Eye (tissue), 1 donor: ENCODE measurements around the gene MIEN1.
"Not testable (repeated sequence)": the region's sequence is repeated elsewhere in the genome, so short reads cannot be mapped to it uniquely, and the experiment has no call there.

Experiments used
- DNase-seq: peaks from one replicate; pipeline ENCODE4 v3.0.0-alpha.2; 2015

Gene MIEN1

GRCh38 chr17:39715375-39716072 is 14.8 kb downstream of the MIEN1 start:
- no peak for DNase-seq

GRCh38 chr17:39714234-39714633 is 16.1 kb downstream of the MIEN1 start:
- DNase-seq = no peak

GRCh38 chr17:39711851-39712250 is 18.5 kb downstream of the MIEN1 start:
- no peak for DNase-seq

- DNase-seq = not testable (repeated sequence)
Observed at GRCh38 chr17:39711071-39711470, 19.3 kb downstream of the MIEN1 start.

- no peak for DNase-seq
Observed at GRCh38 chr17:39709998-39710964, 20.1 kb downstream of the MIEN1 start.

- DNase-seq = no peak
Observed at GRCh38 chr17:39709319-39709997, 20.9 kb downstream of the MIEN1 start.

GRCh38 chr17:39706921-39707337 is 23.4 kb downstream of the MIEN1 start:
- DNase-seq = no peak

- DNase-seq = no peak
Observed at GRCh38 chr17:39706383-39706782, 23.9 kb downstream of the MIEN1 start.

GRCh38 chr17:39705786-39706348 is 24.5 kb downstream of the MIEN1 start:
- DNase-seq = no peak

GRCh38 chr17:39704821-39705551 is 25.3 kb downstream of the MIEN1 start:
- no peak for DNase-seq

- no peak for DNase-seq
Observed at GRCh38 chr17:39703913-39704312, 26.4 kb downstream of the MIEN1 start.

- DNase-seq = no peak
Observed at GRCh38 chr17:39702901-39703893, 27.1 kb downstream of the MIEN1 start.

- DNase-seq = no peak
Observed at GRCh38 chr17:39701784-39702422, 28.4 kb downstream of the MIEN1 start.

- DNase-seq = no peak
Observed at GRCh38 chr17:39701012-39701783, 29.1 kb downstream of the MIEN1 start.

GRCh38 chr17:39700148-39700987 is 30.0 kb downstream of the MIEN1 start:
- DNase-seq = peak; percentile 87

GRCh38 chr17:39699818-39700147 is 30.5 kb downstream of the MIEN1 start, which contains the start of gene ERBB2:
Gene ERBB2, plus strand, starts transcription at chr17:39700064. Its CDS starts 175 bp downstream, at chr17:39700239.
- DNase-seq = peak; percentile 90

- peak; percentile 36 for DNase-seq
Observed at GRCh38 chr17:39699157-39699817, 31.0 kb downstream of the MIEN1 start.

- no peak for DNase-seq
Observed at GRCh38 chr17:39697961-39698360, 32.4 kb downstream of the MIEN1 start.
